Activated CD4-positive, alpha-beta memory T cell treated with anti-CD3 and anti-CD28 coated beads for 36 hours (primary cell): ENCODE measurements around the gene DCAF7. TPM values are rescaled to one million over a fixed set of nuclear protein-coding genes. Genes with fewer than 3 reads are reported as not detected.

ENCODE experiments used
- CTCF ChIA-PET: fragments of 350-600 bp; sonication (Branson Sonifier 250); formaldehyde crosslinking; loops from one replicate; lab custom pipeline; 2021; ENCODE audit warnings: antibody characterized with exemption, inconsistent platforms; lab: Charles Lee
- POLR2A ChIA-PET: fragments of 350-600 bp; sonication (Branson Sonifier 250); formaldehyde crosslinking; loops from one replicate; lab custom pipeline; 2021; ENCODE audit warnings: antibody characterized with exemption; lab: Charles Lee
- DNase-seq: peaks from one replicate; pipeline ENCODE4 v3.0.0-alpha.2; 2020
- H3K27ac Mint-ChIP-seq: one replicate; pipeline ENCODE4 v1.8.0; 2021; ENCODE audit warnings: mixed read lengths
- H3K27me3 Mint-ChIP-seq: one replicate; pipeline ENCODE4 v1.8.0; 2021; ENCODE audit warnings: mixed read lengths
- H3K36me3 Mint-ChIP-seq: one replicate; pipeline ENCODE4 v1.8.0; 2021; ENCODE audit warnings: mixed read lengths
- H3K4me1 Mint-ChIP-seq: one replicate; pipeline ENCODE4 v1.8.0; 2021; ENCODE audit warnings: low read depth, mixed read lengths
- H3K4me3 Mint-ChIP-seq: one replicate; pipeline ENCODE4 v1.8.0; 2021; ENCODE audit warnings: mild to moderate bottlenecking, mixed read lengths
- H3K9me3 Mint-ChIP-seq: one replicate; pipeline ENCODE4 v1.8.0; 2021; ENCODE audit warnings: mixed read lengths
- intact Hi-C: fragments of 100-400 bp; cut with micrococcal nuclease; formaldehyde crosslinking; loops from one replicate; pipeline ENCODE4 v1.15.1; 2023
- total RNA-seq, 2 experiments: library from RNA; stranded (reverse); gene quantifications; one replicate each; pipeline ENCODE4 v1.2.3, GENCODE V29; 2021

The DCAF7 gene
- total RNA-seq, 2 experiments from 2014 or later, result 118 to 119 TPM

GRCh38 chr17:63515426-63515825 lies 34.9 kb upstream of the DCAF7 start:
- intact Hi-C loops, result loop anchor here (5.0 kb wide), 2 partner anchors 37 to 97 kb away; partner anchors contain the start of gene DCAF7
- CTCF ChIA-PET, result interaction anchor here (1.0 to 1.1 kb wide), 3 partner anchors 82 to 96 kb away, joined by 3 read pairs; no protein-coding TSS in a partner anchor
- Mint-ChIP-seq H3K27ac (no peak overlapping the region), H3K27me3 (peaks cover 4% of the 10 kb centered on the region), H3K36me3 (no peaks in the 10 kb centered on the region), H3K4me1 (peaks cover 18% of the 10 kb centered on the region), H3K9me3 (no peaks in the 10 kb centered on the region), H3K4me3 (no peak overlapping the region)
- POLR2A ChIA-PET, result no interaction called here
- DNase-seq, result no peak

GRCh38 chr17:63516910-63517824 lies 33.1 kb upstream of the DCAF7 start:
- ChIA-PET POLR2A (no interaction called here), CTCF (interaction anchor here (0.6 kb wide), 1 partner anchor 249 kb away, joined by 5 read pairs; no protein-coding TSS in a partner anchor)
- H3K27me3 Mint-ChIP-seq, result peaks cover 8% of the 10 kb centered on the region
- peak; percentile 77 for DNase-seq
- peaks cover 18% of the 10 kb centered on the region for H3K4me1 Mint-ChIP-seq
- H3K27ac Mint-ChIP-seq, result no peak overlapping the region
- H3K4me3 Mint-ChIP-seq, result no peak overlapping the region
- no peaks in the 10 kb centered on the region for H3K9me3 Mint-ChIP-seq
- intact Hi-C loops, result loop anchor here (5.0 kb wide), 2 partner anchors 35 to 95 kb away; partner anchors contain the start of gene DCAF7
- H3K36me3 Mint-ChIP-seq, result no peaks in the 10 kb centered on the region

GRCh38 chr17:63517825-63518534 lies 32.3 kb upstream of the DCAF7 start:
- ChIA-PET CTCF (interaction anchor here (0.6 to 1.0 kb wide), 2 partner anchors 92 to 248 kb away, joined by 3 to 5 read pairs; no protein-coding TSS in a partner anchor), POLR2A (interaction anchor here (0.6 kb wide), 1 partner anchor 101 kb away, joined by 4 read pairs; no protein-coding TSS in a partner anchor)
- Mint-ChIP-seq H3K9me3 (no peaks in the 10 kb centered on the region), H3K27ac (no peak overlapping the region), H3K36me3 (no peaks in the 10 kb centered on the region), H3K27me3 (peaks cover 7% of the 10 kb centered on the region), H3K4me3 (no peak overlapping the region), H3K4me1 (peaks cover 18% of the 10 kb centered on the region)
- no peak for DNase-seq
- intact Hi-C loops, result loop anchor here (5.0 kb wide), 2 partner anchors 34 to 94 kb away; partner anchors contain the start of gene DCAF7

GRCh38 chr17:63519116-63519881 lies 31.0 kb upstream of the DCAF7 start:
- Mint-ChIP-seq H3K4me3 (no peak overlapping the region), H3K27me3 (peaks cover 13% of the 10 kb centered on the region), H3K4me1 (peaks cover 25% of the 10 kb centered on the region), H3K36me3 (no peaks in the 10 kb centered on the region), H3K9me3 (no peaks in the 10 kb centered on the region), H3K27ac (no peak overlapping the region)
- ChIA-PET CTCF (interaction anchor here (1.0 kb wide), 1 partner anchor 94 kb away, joined by 3 read pairs; no protein-coding TSS in a partner anchor), POLR2A (no interaction called here)
- intact Hi-C loops, result loop anchor here (5.0 kb wide), 2 partner anchors 33 to 93 kb away; partner anchors contain the start of gene DCAF7
- no peak for DNase-seq

GRCh38 chr17:63519972-63520882 lies 30.1 kb upstream of the DCAF7 start:
- no peak for DNase-seq
- ChIA-PET POLR2A (no interaction called here), CTCF (no interaction called here)
- H3K27me3 Mint-ChIP-seq, result peaks cover 16% of the 10 kb centered on the region
- intact Hi-C loops, result loop anchor here (5.0 kb wide), 2 partner anchors 32 to 92 kb away; partner anchors contain the start of gene DCAF7
- no peaks in the 10 kb centered on the region for H3K9me3 Mint-ChIP-seq
- no peaks in the 10 kb centered on the region for H3K36me3 Mint-ChIP-seq
- H3K27ac Mint-ChIP-seq, result no peak overlapping the region
- peaks cover 21% of the 10 kb centered on the region for H3K4me1 Mint-ChIP-seq
- H3K4me3 Mint-ChIP-seq, result no peak overlapping the region

GRCh38 chr17:63523253-63523855 lies 26.9 kb upstream of the DCAF7 start, which contains the start of gene KCNH6:
KCNH6 (plus strand) TSS chr17:63523358; CDS start chr17:63523414, 56 bp downstream.
- H3K36me3 Mint-ChIP-seq, result no peaks in the 10 kb centered on the region
- CTCF ChIA-PET, result interaction anchor here (0.6 to 0.8 kb wide), 2 partner anchors 78 to 88 kb away, joined by 3 to 5 read pairs; no protein-coding TSS in a partner anchor

GRCh38 chr17:63524051-63524450 lies 26.2 kb upstream of the DCAF7 start:
- Mint-ChIP-seq H3K27ac (no peak overlapping the region), H3K36me3 (no peaks in the 10 kb centered on the region), H3K27me3 (peaks cover 18% of the 10 kb centered on the region), H3K4me1 (peaks cover 8% of the 10 kb centered on the region), H3K4me3 (peak overlapping the region; percentile 24), H3K9me3 (no peaks in the 10 kb centered on the region)
- ChIA-PET CTCF (no interaction called here), POLR2A (interaction anchor here (1.0 kb wide), 1 partner anchor 26 kb away, joined by 3 read pairs; the partner anchor contains the start of gene DCAF7)
- intact Hi-C loops, result no loop called here
- no peak for DNase-seq

More at GRCh38 chr17:63523253-63523855, 26.9 kb upstream of the DCAF7 start, which contains the start of gene KCNH6:
- Mint-ChIP-seq H3K4me1 (peaks cover 8% of the 10 kb centered on the region), H3K9me3 (no peaks in the 10 kb centered on the region), H3K4me3 (peak within 1 kb of the TSS; percentile 24), H3K27me3 (peaks cover 18% of the 10 kb centered on the region), H3K27ac (no peak within 1 kb of the TSS)
- DNase-seq, result no peak
- intact Hi-C loops, result no loop called here
- POLR2A ChIA-PET, result interaction anchor here (1.6 kb wide), 1 partner anchor 28 kb away, joined by 3 read pairs; no protein-coding TSS in a partner anchor

- H3K27ac Mint-ChIP-seq, result no peak overlapping the region
- H3K4me3 Mint-ChIP-seq, result no peak overlapping the region
- ChIA-PET CTCF (interaction anchor here (0.6 kb wide), 1 partner anchor 33 kb away, joined by 4 read pairs; no protein-coding TSS in a partner anchor), POLR2A (interaction anchor here (1.0 kb wide), 1 partner anchor 25 kb away, joined by 3 read pairs; the partner anchor contains the start of gene DCAF7)
- H3K9me3 Mint-ChIP-seq, result no peaks in the 10 kb centered on the region
- peaks cover 8% of the 10 kb centered on the region for H3K4me1 Mint-ChIP-seq
- intact Hi-C loops, result no loop called here
- peaks cover 18% of the 10 kb centered on the region for H3K27me3 Mint-ChIP-seq
- H3K36me3 Mint-ChIP-seq, result no peaks in the 10 kb centered on the region
- DNase-seq, result no peak
Measured at GRCh38 chr17:63525190-63525946, 24.9 kb upstream of the DCAF7 start.

GRCh38 chr17:63526861-63527260 lies 23.4 kb upstream of the DCAF7 start:
- Mint-ChIP-seq H3K36me3 (no peaks in the 10 kb centered on the region), H3K4me3 (no peak overlapping the region), H3K27ac (no peak overlapping the region), H3K4me1 (peaks cover 8% of the 10 kb centered on the region), H3K9me3 (no peaks in the 10 kb centered on the region), H3K27me3 (peaks cover 16% of the 10 kb centered on the region)
- intact Hi-C loops, result no loop called here
- ChIA-PET POLR2A (no interaction called here), CTCF (no interaction called here)
- DNase-seq, result no peak
